Erythroblast (primary cell): ENCODE data around the gene TCP11X1.
"Not testable (repeated sequence)": the region's sequence is repeated elsewhere in the genome, so short reads cannot be mapped to it uniquely, and the experiment has no call there.

ENCODE experiments used
- DNase-seq, 2 experiments: peaks; one replicate each; lab custom pipeline; 2025; lab: John Stamatoyannopoulos, UW
- GATA1 ChIP-seq: IDR thresholded peaks from 2 replicates; pipeline ENCODE4 v1.6.1; 2011; ENCODE audit warnings: low read depth, mild to moderate bottlenecking, control low read depth, low read length, moderate library complexity
- POLR2A ChIP-seq: IDR thresholded peaks from 2 replicates; pipeline ENCODE4 v1.6.1; 2011; ENCODE audit warnings: mild to moderate bottlenecking, low read length

TCP11X1 gene

GRCh38 chrX:102214986-102215385, at the start of gene TCP11X1:
Gene TCP11X1 (plus strand): TSS chrX:102215301.
- DNase-seq, result not testable (repeated sequence)

DNA sequence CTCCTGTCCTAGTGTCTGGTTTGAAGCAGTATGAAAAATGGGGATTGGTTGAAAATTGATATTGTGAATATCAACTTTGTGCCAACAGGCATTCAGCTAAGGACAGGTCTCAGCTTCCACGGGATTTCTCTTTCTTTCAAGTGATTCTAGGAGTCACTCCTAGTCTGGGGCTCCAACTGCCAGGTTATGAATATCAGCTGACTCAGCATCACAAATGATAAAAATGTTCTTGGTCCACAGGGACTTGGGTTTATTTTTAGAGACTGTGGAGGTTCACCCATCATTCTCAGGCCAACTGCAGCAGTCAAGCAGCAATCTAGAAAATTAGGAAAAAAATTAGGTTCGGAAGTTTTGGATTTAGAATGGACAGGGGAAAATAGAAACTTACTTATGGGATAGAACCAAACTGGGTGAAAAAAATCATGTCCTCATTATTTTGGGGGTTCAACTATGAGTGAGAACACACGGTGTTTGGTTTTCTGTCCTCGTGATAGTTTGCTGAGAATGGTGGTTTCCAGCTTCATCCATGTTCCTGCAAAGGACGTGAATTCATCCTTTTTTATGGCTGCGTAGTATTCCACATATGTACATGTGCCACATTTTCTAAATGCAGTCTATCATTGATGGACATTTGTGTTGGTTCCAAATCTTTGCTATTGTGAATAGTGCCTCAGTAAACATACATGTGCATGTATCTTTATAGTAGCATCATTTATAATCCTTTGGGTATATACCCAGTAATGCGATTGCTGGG, 29.0 kb upstream of the TCP11X1 start:
- TF ChIP-seq GATA1, result no peak
- no peak for TF ChIP-seq POLR2A
- DNase-seq, result no peak

GRCh38 chrX:102207940-102208339, 7.2 kb upstream of the TCP11X1 start:
- DNase-seq, result not testable (repeated sequence)

DNA sequence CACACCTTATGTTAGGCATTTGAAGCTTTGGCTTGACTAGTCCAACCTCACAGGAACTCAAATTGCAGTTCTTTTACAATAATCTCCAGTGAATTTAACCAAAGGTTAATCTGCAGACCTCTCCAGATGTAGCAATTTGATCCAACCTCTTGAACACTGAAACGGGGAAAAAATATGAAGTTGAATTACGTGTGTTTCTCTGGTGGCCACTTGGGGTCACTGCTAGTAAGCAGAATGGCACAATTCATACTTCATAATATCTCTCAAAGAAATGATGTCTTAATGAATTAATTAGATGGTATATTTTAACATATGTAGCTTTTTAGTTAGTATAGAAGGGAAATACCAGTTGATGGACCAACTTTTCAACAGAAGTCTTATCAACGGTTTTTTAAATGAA, 1.4 kb downstream of the TCP11X1 start:
- not testable (repeated sequence) for DNase-seq

GRCh38 chrX:102235678-102236077, 20.6 kb downstream of the TCP11X1 start:
- not testable (repeated sequence) for DNase-seq

DNA sequence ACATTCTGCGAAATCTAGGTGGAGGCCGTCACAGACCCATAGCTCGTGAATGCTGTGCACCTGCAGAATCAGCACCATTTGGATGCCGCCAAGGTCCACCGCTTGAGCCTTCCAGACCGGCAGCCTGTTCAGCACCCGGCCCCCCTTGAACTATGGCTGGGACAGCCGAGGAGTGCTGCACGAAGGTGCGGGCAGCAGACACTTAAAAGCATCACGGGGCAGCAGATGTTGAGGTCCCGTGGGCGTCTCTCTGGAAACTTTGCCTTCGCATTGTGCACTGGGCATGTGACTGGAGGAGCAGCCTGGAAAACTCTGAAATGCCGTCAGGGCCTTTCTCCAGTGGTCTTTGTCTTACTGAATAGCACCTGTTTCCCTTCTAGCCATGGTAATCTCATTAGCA, 25.2 kb downstream of the TCP11X1 start:
- not testable (repeated sequence) for DNase-seq

DNA sequence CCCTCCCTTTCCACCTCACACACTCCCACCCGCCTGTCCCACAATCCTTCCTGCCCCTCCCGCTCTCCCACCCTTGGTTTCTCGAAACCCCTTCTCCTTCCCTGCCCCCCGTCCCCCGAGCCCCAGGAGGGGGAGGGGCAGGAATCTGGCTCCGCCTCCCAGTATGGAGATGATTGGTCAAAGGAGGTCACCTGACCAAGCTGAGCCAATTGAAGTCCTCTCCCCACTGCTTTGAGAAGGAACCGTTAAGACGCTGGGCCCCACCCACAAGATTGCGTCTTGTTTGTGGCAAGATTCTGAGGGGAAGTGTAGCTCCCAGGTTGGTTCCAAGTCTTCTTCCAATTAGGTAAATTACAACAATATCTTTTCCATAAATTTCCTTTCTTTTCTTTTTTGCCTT, 31.8 kb downstream of the TCP11X1 start, which contains the start of gene NXF2:
NXF2 (plus strand) TSS at position 275 of the 400 bp plus-strand sequence. CDS start 59,912 bp downstream, outside the sequence.
- not testable (repeated sequence) for DNase-seq

DNA sequence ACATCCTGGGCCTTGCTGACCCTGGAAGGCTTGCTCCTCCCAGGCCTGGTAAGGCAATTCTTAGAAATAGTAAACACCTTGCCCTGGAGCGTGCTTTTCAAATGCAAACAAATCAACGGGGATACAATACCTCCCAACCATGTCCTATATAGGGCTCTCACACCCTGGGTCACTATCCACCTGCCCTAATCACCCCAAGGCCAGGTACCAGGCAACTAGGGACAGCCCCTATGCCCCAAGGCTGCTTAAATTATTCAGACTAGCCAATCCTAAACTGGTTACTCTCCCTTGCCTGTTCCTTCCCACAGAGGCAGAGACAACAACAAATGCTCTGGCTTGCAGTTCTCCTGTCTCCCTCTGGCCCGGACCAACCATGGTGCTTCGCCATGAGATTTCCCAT, 57.1 kb downstream of the TCP11X1 start:
- not testable (repeated sequence) for DNase-seq
